ENCODE results near the gene KIAA1549. TPM values are rescaled to one million over a fixed set of nuclear protein-coding genes. Genes with fewer than 3 reads are reported as not detected.

The KIAA1549 gene
- total RNA-seq, 1 donor from 2014 or later = 24.4 TPM

GRCh38 chr7:138974103-138974502 lies 7.1 kb downstream of the KIAA1549 start:
- H3K27me3 Mint-ChIP-seq = no peaks in the 10 kb centered on the region
- H3K9me3 Mint-ChIP-seq = no peaks in the 10 kb centered on the region
- H3K4me3 Mint-ChIP-seq = no peak overlapping the region
- peaks cover 14% of the 10 kb centered on the region for H3K36me3 Mint-ChIP-seq
- no peak overlapping the region for H3K27ac Mint-ChIP-seq
- no peak for DNase-seq (ENCODE audit: extremely low spot score, unreplicated experiment)
- no peak for TF ChIP-seq CTCF (conservative IDR thresholded peaks at IDR 0.05)
- H3K4me1 Mint-ChIP-seq (ENCODE audit: unreplicated experiment) = peaks cover 44% of the 10 kb centered on the region

- DNase-seq (ENCODE audit: extremely low spot score, unreplicated experiment) = no peak
- no peaks in the 10 kb centered on the region for H3K9me3 Mint-ChIP-seq
- no peaks in the 10 kb centered on the region for H3K27me3 Mint-ChIP-seq
- TF ChIP-seq CTCF (conservative IDR thresholded peaks at IDR 0.05) = no peak
- H3K4me1 Mint-ChIP-seq (ENCODE audit: unreplicated experiment) = peaks cover 43% of the 10 kb centered on the region
- no peak overlapping the region for H3K27ac Mint-ChIP-seq
- H3K36me3 Mint-ChIP-seq = peaks cover 12% of the 10 kb centered on the region
- H3K4me3 Mint-ChIP-seq = no peak overlapping the region
Measured at GRCh38 chr7:138970952-138971351, 10.2 kb downstream of the KIAA1549 start.

GRCh38 chr7:138970446-138970845 lies 10.7 kb downstream of the KIAA1549 start:
- Mint-ChIP-seq H3K4me3 (no peak overlapping the region), H3K4me1 (ENCODE audit: unreplicated experiment) (peaks cover 39% of the 10 kb centered on the region), H3K9me3 (no peaks in the 10 kb centered on the region), H3K36me3 (peaks cover 12% of the 10 kb centered on the region), H3K27me3 (no peaks in the 10 kb centered on the region), H3K27ac (no peak overlapping the region)
- no peak for DNase-seq (ENCODE audit: extremely low spot score, unreplicated experiment)
- no peak for TF ChIP-seq CTCF (conservative IDR thresholded peaks at IDR 0.05)

GRCh38 chr7:138967159-138967558 lies 14.0 kb downstream of the KIAA1549 start:
- Mint-ChIP-seq H3K9me3 (no peaks in the 10 kb centered on the region), H3K27me3 (no peaks in the 10 kb centered on the region), H3K27ac (no peak overlapping the region), H3K36me3 (peaks cover 5% of the 10 kb centered on the region), H3K4me1 (ENCODE audit: unreplicated experiment) (peaks cover 23% of the 10 kb centered on the region), H3K4me3 (no peak overlapping the region)
- TF ChIP-seq CTCF (conservative IDR thresholded peaks at IDR 0.05) = no peak
- DNase-seq (ENCODE audit: extremely low spot score, unreplicated experiment) = no peak

GRCh38 chr7:138964624-138965436 lies 16.4 kb downstream of the KIAA1549 start:
- Mint-ChIP-seq H3K27ac (no peak overlapping the region), H3K36me3 (peaks cover 5% of the 10 kb centered on the region), H3K4me3 (no peak overlapping the region), H3K27me3 (no peaks in the 10 kb centered on the region), H3K4me1 (ENCODE audit: unreplicated experiment) (peaks cover 21% of the 10 kb centered on the region), H3K9me3 (no peaks in the 10 kb centered on the region)
- TF ChIP-seq CTCF (conservative IDR thresholded peaks at IDR 0.05) = no peak
- DNase-seq (ENCODE audit: extremely low spot score, unreplicated experiment) = no peak

All from type B pancreatic cell (in vitro differentiated cells).